ENCODE data around the gene CRKL.

CRKL gene

DNA sequence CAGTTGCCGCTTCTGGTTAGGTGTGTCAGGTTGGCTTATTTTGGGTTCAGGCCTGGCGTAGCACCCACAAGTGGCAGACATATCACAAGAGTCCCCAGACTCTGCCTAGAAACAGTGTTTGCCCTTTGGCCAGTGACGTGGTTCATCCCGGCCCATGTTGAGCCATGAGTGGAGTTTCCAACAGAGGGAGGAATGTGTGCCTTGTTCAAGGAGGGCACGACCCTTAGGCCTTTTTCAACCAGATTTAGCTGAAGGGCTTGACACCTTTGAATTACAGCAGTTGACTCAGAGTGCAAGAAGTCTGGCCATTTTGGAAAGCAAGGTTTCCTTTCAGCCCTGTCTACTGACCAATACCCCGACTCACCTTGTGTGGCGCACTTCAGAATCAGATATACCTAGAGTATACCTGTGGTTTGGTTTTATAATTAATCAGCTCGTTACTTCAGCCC lies 34.7 kb downstream of the CRKL start:
- Histone ChIP-seq H3K79me2 (peaks cover 10% of the 10 kb centered on the region), H3K27me3 (ENCODE audit: control insufficient read depth, insufficient read depth, low read length) (no peaks in the 10 kb centered on the region), H3K9ac (no peak overlapping the region), H3K4me1 (no peaks in the 10 kb centered on the region), H2AFZ (no peak overlapping the region), H3K9me3 (ENCODE audit: control insufficient read depth, low read length) (no peaks in the 10 kb centered on the region), H3K27ac (no peak overlapping the region), H3K4me2 (ENCODE audit: low read length) (no peak overlapping the region), H3K36me3 (ENCODE audit: control insufficient read depth, insufficient read depth, low read length) (no peaks in the 10 kb centered on the region), H3K4me3 (ENCODE audit: low read depth, low read length) (no peak overlapping the region)
- no peak for TF ChIP-seq CTCF (IDR thresholded peaks at IDR 0.05)

DNA sequence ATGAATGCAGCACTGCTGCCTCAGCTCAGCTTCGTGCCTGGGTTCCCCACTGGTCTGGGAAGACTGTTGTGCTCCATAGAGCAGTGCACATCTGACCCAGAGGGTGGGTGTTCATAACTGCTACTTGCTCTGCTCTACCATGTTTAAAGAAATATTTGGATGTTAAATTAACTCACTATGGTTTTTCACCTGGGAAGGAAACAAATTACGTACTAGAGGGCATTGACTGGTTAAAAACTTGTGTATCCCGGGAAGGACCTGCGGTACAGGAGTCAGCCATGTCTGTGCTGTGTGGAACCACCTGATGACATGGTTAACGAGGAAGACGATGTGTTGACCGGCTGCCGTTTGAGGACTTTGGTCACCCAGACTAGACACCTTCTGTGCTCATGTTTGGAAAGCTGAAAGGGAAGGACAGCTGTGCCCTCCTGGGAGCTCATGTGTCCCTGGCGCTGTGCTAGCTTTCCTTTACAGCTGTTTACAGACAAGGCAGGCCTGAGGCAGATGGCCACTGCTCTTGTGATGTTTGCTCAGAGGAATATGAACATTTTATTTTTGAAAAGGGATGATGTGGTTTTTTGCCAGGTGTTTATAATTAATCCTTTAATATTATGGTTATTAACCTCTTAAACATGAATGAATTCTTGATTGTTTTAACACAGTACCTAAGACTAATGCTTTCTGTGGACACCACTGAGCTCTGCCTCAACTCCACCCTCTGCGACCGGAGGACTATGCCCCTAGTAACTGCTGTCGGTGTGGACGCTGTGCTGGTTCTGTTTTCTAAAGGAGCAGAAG lies 35.5 kb downstream of the CRKL start:
- no peaks in the 10 kb centered on the region for H3K27me3 ChIP-seq (ENCODE audit: control insufficient read depth, insufficient read depth, low read length)
- no peak overlapping the region for H2AFZ ChIP-seq
- no peaks in the 10 kb centered on the region for H3K36me3 ChIP-seq (ENCODE audit: control insufficient read depth, insufficient read depth, low read length)
- no peaks in the 10 kb centered on the region for H3K4me1 ChIP-seq
- no peaks in the 10 kb centered on the region for H3K9me3 ChIP-seq (ENCODE audit: control insufficient read depth, low read length)
- no peak overlapping the region for H3K27ac ChIP-seq
- peaks cover 6% of the 10 kb centered on the region for H3K79me2 ChIP-seq
- H3K4me2 ChIP-seq (ENCODE audit: low read length): no peak overlapping the region
- no peak for TF ChIP-seq CTCF (IDR thresholded peaks at IDR 0.05)
- no peak overlapping the region for H3K4me3 ChIP-seq (ENCODE audit: low read depth, low read length)
- H3K9ac ChIP-seq: no peak overlapping the region

DNA sequence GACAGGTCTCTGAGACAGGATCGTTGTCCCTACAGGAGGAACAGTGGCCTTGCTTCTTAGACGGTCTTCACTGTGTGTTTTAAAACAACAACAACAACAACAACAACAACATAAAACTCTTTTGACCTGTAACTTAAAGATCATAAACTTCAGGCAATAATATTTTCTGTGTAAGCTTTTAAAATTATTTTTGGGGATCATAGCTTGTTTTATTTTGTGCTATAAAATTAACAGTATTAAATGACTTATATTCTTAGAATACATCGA lies 36.1 kb downstream of the CRKL start:
- Histone ChIP-seq H3K36me3 (ENCODE audit: control insufficient read depth, insufficient read depth, low read length) (no peaks in the 10 kb centered on the region), H3K27ac (no peak overlapping the region), H3K9ac (no peak overlapping the region), H3K4me1 (no peaks in the 10 kb centered on the region), H3K27me3 (ENCODE audit: control insufficient read depth, insufficient read depth, low read length) (no peaks in the 10 kb centered on the region), H3K79me2 (peaks cover under 1% of the 10 kb centered on the region), H3K4me3 (ENCODE audit: low read depth, low read length) (no peak overlapping the region), H2AFZ (no peak overlapping the region), H3K9me3 (ENCODE audit: control insufficient read depth, low read length) (no peaks in the 10 kb centered on the region), H3K4me2 (ENCODE audit: low read length) (no peak overlapping the region)
- no peak for TF ChIP-seq CTCF (IDR thresholded peaks at IDR 0.05)

- no peaks in the 10 kb centered on the region for H3K4me1 ChIP-seq
- no peak for TF ChIP-seq CTCF (IDR thresholded peaks at IDR 0.05)
- no peaks in the 10 kb centered on the region for H3K9me3 ChIP-seq (ENCODE audit: control insufficient read depth, low read length)
- H3K4me2 ChIP-seq (ENCODE audit: low read length): no peak overlapping the region
- H2AFZ ChIP-seq: no peak overlapping the region
- H3K79me2 ChIP-seq: no peaks in the 10 kb centered on the region
- no peak overlapping the region for H3K4me3 ChIP-seq (ENCODE audit: low read depth, low read length)
- no peaks in the 10 kb centered on the region for H3K36me3 ChIP-seq (ENCODE audit: control insufficient read depth, insufficient read depth, low read length)
- H3K27me3 ChIP-seq (ENCODE audit: control insufficient read depth, insufficient read depth, low read length): no peaks in the 10 kb centered on the region
- no peak overlapping the region for H3K27ac ChIP-seq
- no peak overlapping the region for H3K9ac ChIP-seq
Observed at GRCh38 chr22:20953668-20954500, 36.7 kb downstream of the CRKL start.

Data from parathyroid adenoma (tissue), 2 donors.